NCI-H524 treated with DMSO at 0.1 percent for 48 hours (cell line): ENCODE measurements around the gene FBXL16.
A peak's percentile ranks its signal among the peaks of the same experiment; 100 is the strongest.
"Not testable (repeated sequence)": the region's sequence is repeated elsewhere in the genome, so short reads cannot be mapped to it uniquely, and the experiment has no call there.

ENCODE experiments used
- DNase-seq: peaks from one replicate; lab custom pipeline; 2025; lab: John Stamatoyannopoulos, UW

The FBXL16 gene, protein sequence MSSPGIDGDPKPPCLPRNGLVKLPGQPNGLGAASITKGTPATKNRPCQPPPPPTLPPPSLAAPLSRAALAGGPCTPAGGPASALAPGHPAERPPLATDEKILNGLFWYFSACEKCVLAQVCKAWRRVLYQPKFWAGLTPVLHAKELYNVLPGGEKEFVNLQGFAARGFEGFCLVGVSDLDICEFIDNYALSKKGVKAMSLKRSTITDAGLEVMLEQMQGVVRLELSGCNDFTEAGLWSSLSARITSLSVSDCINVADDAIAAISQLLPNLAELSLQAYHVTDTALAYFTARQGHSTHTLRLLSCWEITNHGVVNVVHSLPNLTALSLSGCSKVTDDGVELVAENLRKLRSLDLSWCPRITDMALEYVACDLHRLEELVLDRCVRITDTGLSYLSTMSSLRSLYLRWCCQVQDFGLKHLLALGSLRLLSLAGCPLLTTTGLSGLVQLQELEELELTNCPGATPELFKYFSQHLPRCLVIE

DNA sequence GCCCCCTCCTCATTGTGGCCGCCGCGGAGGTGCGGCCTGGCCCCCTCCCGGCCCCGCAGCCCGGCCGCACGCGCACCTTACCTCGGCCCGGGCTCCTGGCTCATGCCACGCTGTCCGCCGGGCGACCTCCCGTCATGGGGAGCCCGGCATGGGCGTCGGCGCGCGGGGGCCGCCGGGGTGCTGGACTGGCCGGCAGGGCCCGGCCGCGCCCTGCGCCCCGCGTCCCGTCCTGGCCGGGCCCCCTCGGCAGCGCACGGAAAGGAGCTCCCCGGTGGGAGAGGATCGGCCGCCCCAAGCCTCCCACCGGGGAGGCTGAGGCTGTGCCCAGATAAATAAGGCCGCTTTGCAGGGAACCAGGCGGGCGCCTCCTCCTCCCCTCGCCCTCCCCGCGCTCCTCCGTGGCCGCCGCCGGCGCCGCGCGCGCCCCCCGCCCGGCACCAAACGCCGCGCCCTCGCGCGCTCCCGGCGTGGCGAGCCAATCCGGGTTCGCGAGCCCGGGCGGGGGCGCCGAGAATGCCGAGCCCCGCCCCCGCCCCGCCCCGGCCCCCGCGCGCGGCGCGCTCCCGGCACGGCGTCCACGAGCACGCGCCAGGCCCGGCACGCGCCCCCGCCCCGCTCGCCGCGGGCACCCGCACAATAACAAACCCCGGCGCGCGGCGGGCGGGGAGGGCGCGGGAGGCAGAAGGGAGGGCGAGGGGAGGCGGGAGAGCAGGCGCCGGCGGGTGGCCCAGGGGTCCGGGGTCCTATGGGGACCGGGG, at the start of gene FBXL16:
Gene FBXL16, minus strand, starts transcription at position 371 of the 758 bp plus-strand sequence. CDS start 8,396 bp downstream, outside the sequence.
- peak; percentile 18 for DNase-seq

GRCh38 chr16:754656-755055, 49.1 kb upstream of the FBXL16 start:
- DNase-seq: no peak

- DNase-seq: not testable (repeated sequence)
These were observed 48.6 kb upstream of the FBXL16 start for GRCh38 chr16:754121-754607.

- no peak for DNase-seq
These were observed 46.4 kb upstream of the FBXL16 start for GRCh38 chr16:752007-752312.

- DNase-seq: no peak
These were observed 45.8 kb upstream of the FBXL16 start for GRCh38 chr16:751152-752006.

GRCh38 chr16:750485-750884, 44.9 kb upstream of the FBXL16 start:
- DNase-seq: no peak

GRCh38 chr16:749010-749409, 43.4 kb upstream of the FBXL16 start:
- no peak for DNase-seq

GRCh38 chr16:747978-748746, 42.6 kb upstream of the FBXL16 start:
- no peak for DNase-seq

GRCh38 chr16:746637-747036, 41.0 kb upstream of the FBXL16 start:
- DNase-seq: no peak

GRCh38 chr16:745739-746138, 40.1 kb upstream of the FBXL16 start:
- DNase-seq: no peak

DNA sequence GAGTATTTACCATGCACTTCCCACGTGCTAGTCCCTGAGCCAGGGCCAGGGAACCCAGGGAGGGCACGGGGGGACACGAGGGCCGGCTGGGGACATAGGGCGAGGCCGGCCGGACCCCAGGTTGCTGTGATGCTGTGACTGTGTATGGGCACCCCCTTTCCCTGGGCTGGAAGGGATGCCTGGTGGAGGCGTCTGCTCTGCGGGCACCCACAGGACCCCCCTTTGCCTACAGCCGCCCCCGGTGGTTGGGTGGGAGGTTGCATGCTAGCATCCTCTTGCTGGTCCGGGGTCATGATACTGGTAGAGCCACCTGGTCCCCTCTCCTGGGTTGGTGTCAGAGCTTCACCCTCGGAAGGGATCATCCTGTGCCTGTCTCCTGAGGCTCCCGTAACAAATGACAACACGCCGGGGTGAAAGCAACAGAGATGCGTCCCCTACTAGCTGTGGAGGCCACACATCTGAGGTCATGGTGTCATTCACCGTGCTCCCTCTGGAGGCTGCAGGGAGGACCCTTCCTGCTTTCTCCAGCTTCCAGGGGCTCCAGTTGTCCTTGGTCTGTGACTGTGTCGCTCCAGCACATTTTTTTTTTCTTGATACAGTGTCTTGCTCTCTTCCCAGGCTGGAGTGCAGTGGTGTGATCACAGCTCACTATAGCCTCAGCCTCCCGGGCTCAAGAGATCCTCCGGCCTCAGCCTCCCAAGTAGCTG, 38.3 kb upstream of the FBXL16 start:
- DNase-seq: no peak

GRCh38 chr16:742894-743293, 37.3 kb upstream of the FBXL16 start:
- not testable (repeated sequence) for DNase-seq

DNA sequence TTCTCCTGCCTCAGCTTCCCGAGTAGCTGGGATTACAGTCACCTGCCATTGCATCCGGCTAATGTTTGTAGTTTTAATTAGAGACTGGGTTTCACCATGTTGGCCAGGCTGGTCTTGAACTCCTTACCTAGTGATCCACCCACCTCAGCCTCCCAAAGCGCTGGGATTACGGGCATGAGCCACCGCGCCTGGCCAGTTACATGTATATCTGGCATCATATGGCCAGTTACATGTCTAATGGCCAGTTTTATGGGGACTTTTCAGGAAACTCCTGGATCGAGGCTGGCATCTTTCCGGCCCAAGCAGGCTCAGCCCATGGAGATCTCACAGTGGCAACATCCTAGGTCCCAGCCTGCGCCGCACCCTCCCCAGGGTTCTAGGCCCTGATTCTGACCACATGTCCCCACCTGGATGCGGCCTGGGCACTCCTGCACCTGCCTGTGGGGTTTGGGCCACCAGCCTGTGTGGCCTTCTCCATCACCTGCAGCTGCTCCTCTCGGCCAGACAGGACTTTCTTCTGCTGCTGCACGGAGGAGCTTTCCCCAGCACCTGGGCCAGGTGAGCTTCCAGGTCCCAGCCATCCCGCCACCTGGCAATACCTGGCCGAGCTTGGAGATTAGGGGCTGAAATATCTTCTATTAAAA, 36.5 kb upstream of the FBXL16 start:
- no peak for DNase-seq

GRCh38 chr16:740764-741505, 35.3 kb upstream of the FBXL16 start, which contains the start of gene CIAO3:
CIAO3 (minus strand) TSS chr16:740997; CDS start chr16:740985, 12 bp downstream.
- peak; percentile 61 for DNase-seq

GRCh38 chr16:740459-740763, 34.8 kb upstream of the FBXL16 start:
- no peak for DNase-seq

GRCh38 chr16:739560-740458, 34.2 kb upstream of the FBXL16 start:
- DNase-seq: no peak

DNA sequence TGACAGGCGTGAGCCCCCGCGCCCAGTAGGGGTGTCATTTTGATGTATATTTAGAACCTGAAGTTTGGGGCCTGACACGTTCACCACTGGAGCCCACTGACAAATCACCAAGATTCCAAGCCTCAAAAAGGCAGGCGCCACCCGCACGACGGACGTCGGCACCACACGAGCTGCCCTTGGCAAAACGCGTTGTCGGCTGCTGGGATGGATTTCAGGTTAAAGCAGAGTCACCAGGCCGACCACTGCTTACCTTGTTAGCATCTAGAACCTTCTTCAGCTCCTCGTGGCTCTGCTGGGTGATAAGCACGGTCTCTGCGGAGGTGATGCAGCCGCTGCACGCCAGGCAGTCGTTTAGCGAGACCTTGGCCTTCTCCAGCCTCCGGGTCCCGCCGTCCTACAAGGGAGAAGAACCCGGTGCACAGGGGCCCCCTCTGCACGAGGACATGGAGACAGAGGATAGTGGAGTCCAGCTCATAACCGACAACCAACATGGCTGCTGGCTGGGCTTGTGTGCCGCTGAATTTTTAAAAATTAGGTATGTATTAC, 31.4 kb upstream of the FBXL16 start:
- no peak for DNase-seq

GRCh38 chr16:735982-736453, 30.4 kb upstream of the FBXL16 start:
- DNase-seq: no peak
